AG10803 (cell line): ENCODE measurements around the gene CANT1.

Experiments used
- DNase-seq: peaks from one replicate; pipeline ENCODE4 v3.0.0; 2010; ENCODE audit warnings: low read depth
- H3K4me3 ChIP-seq: 2 replicates; pipeline ENCODE4 v1.5.1; 2011; ENCODE audit warnings: mild to moderate bottlenecking, low read length, control low read depth
- TF ChIP-seq, protein P1 (sequence below): conservative IDR thresholded peaks from 2 replicates; pipeline ENCODE4 v1.5.1; 2011; ENCODE audit warnings: mild to moderate bottlenecking, low read length, control low read depth, inconsistent platforms

CANT1 gene

GRCh38 chr17:78970834-78971755 lies 38.5 kb downstream of the CANT1 start:
- no peak overlapping the region for H3K4me3 ChIP-seq
- TF ChIP-seq, protein P1, sequence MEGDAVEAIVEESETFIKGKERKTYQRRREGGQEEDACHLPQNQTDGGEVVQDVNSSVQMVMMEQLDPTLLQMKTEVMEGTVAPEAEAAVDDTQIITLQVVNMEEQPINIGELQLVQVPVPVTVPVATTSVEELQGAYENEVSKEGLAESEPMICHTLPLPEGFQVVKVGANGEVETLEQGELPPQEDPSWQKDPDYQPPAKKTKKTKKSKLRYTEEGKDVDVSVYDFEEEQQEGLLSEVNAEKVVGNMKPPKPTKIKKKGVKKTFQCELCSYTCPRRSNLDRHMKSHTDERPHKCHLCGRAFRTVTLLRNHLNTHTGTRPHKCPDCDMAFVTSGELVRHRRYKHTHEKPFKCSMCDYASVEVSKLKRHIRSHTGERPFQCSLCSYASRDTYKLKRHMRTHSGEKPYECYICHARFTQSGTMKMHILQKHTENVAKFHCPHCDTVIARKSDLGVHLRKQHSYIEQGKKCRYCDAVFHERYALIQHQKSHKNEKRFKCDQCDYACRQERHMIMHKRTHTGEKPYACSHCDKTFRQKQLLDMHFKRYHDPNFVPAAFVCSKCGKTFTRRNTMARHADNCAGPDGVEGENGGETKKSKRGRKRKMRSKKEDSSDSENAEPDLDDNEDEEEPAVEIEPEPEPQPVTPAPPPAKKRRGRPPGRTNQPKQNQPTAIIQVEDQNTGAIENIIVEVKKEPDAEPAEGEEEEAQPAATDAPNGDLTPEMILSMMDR: peak; percentile 85
- peak; percentile 61 for DNase-seq

DNA sequence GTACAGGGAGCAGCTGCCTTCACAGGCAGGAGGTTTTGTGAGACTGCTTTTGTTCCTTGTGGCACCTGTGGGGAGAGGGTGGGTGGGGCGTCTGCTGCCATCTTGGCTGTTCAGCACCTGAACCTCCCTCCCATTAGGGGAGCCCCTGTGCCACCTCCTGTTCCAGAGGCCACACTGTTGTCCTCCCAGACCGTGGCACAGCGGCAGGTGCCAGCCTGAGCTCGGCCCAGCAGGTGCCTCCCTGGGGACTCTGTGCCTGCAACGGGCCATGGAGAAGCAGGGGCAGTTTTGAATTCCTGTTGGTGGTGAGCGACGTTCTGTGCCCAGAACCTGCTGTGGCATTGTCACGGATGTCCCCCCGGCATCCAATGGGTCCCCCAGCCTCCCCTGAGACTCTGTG lies 39.7 kb downstream of the CANT1 start:
- TF ChIP-seq, protein P1: no peak
- no peak overlapping the region for H3K4me3 ChIP-seq
- no peak for DNase-seq

DNA sequence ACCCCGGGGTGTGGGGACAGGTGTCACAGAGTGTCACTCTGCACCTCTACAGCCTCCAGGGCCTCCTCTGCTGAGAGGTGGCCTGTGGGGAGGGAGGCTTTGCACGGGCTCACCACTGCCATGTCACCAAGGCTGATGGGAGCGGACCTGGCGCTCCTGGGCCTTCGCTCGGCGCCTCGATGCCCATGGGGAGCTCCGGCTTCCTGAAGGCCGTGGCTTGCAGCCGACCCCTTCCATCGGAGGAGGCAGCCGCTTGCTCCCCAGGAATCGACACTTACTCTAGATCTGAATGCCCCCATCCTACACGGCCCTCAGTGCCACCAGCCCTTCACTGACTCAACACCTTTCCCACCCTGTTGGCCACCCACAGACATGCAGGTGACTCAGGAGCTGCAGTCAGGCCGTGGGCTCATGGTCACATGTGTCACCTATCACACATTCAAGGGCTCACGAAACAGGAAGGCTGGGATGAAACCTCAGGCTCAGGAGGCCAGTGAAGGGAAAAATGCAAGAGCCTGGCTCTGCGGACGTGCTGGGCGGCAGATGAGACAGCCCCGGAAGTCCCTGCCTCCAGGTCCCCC lies 41.7 kb downstream of the CANT1 start:
- no peak overlapping the region for H3K4me3 ChIP-seq
- TF ChIP-seq, protein P1: no peak
- no peak for DNase-seq

DNA sequence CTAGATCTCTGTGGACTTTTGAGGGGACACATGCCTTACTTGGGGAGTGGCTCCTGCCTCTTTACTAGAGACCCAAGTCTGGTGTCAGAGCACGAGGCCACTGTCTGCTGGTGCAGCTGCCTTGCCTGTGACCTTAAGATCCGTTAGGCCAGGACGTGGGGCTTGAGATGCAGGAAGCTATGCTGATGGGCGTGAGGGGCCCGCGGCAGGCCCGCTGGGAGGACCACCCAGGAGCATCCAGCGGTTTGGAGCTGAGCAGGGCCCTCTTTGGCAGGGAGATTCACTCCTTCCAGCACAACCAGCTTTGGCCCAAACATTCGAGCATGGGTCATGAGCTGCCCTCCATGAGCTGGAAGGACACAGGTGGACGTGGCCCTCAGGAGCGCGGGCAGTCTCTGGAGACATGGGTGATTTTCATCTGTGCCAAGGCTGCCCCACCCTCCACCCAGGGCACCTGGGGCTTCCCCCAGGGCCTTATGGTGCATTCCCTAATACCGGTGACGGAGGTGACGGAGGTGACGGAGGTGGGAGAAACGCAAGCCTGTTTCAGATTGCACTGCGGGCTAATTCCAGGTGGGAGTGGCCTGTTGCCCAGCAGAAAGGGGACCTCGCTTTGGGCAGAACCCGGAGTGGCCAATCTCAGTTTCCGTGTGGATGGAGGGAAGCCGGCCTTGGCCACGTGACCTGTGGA lies 42.5 kb downstream of the CANT1 start:
- DNase-seq: no peak
- no peak overlapping the region for H3K4me3 ChIP-seq
- TF ChIP-seq, protein P1: no peak

GRCh38 chr17:78966123-78966813 lies 43.3 kb downstream of the CANT1 start:
- DNase-seq: peak; percentile 33
- no peak overlapping the region for H3K4me3 ChIP-seq
- TF ChIP-seq, protein P1: no peak

GRCh38 chr17:78965491-78965924 lies 44.1 kb downstream of the CANT1 start:
- TF ChIP-seq, protein P1: no peak
- no peak overlapping the region for H3K4me3 ChIP-seq
- no peak for DNase-seq
